ENCODE data around the gene KLHL18. TPM values are rescaled to one million over a fixed set of nuclear protein-coding genes. Genes with fewer than 3 reads are reported as not detected.
"Not testable (repeated sequence)": the region's sequence is repeated elsewhere in the genome, so short reads cannot be mapped to it uniquely, and the experiment has no call there.

Gene KLHL18
- total RNA-seq, 1 donor from 2014 or later, result 41.8 TPM

DNA sequence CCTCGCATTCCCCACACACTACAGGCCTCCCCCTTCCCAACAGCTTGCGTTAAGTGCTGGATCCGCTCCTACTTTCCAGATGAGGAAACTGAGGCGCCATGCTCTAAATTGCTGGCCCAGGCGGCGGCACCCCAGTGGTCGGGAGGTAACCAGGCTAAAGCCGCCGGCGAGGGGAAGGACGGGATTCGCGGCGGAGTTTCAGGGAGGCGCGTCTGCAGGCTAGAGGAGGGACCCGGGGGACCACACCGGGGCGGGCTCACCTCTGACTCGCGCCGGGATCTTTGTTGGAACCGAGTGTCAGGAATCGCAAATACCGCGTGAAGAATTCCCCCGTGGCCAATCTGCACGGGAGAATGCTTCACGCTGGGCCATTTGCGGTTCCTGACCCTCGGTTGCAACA lies 73.5 kb downstream of the KLHL18 start:
- H3K4me1 Mint-ChIP-seq (ENCODE audit: unreplicated experiment), result peaks cover 4% of the 10 kb centered on the region
- peaks cover 27% of the 10 kb centered on the region for H3K36me3 Mint-ChIP-seq (ENCODE audit: low read depth, unreplicated experiment)
- H3K27ac Mint-ChIP-seq (ENCODE audit: unreplicated experiment), result no peak overlapping the region
- peaks cover 11% of the 10 kb centered on the region for H3K27me3 Mint-ChIP-seq (ENCODE audit: unreplicated experiment)
- H3K9me3 Mint-ChIP-seq (ENCODE audit: unreplicated experiment), result peaks cover 10% of the 10 kb centered on the region
- no peak for DNase-seq (ENCODE audit: low spot score)
- TF ChIP-seq, protein P1, sequence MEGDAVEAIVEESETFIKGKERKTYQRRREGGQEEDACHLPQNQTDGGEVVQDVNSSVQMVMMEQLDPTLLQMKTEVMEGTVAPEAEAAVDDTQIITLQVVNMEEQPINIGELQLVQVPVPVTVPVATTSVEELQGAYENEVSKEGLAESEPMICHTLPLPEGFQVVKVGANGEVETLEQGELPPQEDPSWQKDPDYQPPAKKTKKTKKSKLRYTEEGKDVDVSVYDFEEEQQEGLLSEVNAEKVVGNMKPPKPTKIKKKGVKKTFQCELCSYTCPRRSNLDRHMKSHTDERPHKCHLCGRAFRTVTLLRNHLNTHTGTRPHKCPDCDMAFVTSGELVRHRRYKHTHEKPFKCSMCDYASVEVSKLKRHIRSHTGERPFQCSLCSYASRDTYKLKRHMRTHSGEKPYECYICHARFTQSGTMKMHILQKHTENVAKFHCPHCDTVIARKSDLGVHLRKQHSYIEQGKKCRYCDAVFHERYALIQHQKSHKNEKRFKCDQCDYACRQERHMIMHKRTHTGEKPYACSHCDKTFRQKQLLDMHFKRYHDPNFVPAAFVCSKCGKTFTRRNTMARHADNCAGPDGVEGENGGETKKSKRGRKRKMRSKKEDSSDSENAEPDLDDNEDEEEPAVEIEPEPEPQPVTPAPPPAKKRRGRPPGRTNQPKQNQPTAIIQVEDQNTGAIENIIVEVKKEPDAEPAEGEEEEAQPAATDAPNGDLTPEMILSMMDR (IDR thresholded peaks at IDR 0.05; ENCODE audit: unreplicated experiment), result no peak
- H3K4me3 Mint-ChIP-seq (ENCODE audit: unreplicated experiment), result no peak overlapping the region

DNA sequence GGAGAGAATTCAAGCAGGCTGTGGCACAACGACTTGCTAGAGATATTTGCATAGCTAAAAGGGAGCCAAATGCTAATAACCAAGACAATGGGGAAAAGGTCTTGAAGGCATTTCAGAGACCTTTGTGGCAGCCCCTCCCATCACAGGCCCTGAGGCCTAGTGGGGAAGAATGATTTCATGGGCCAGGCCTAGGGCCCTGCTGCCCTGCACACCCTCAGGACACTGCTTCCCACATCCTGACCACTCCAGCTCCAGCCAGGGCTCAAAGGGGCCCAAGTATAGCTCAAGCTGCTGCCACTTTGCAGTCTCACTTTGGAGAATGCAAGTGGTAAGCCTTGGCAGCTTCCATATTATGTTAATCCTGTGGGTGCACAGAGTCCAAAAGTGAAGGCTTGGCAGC lies 76.6 kb downstream of the KLHL18 start:
- Mint-ChIP-seq H3K4me3 (ENCODE audit: unreplicated experiment) (no peak overlapping the region), H3K9me3 (ENCODE audit: unreplicated experiment) (peaks cover 18% of the 10 kb centered on the region), H3K4me1 (ENCODE audit: unreplicated experiment) (peaks cover 12% of the 10 kb centered on the region), H3K27ac (ENCODE audit: unreplicated experiment) (no peak overlapping the region), H3K36me3 (ENCODE audit: low read depth, unreplicated experiment) (peaks cover 40% of the 10 kb centered on the region), H3K27me3 (ENCODE audit: unreplicated experiment) (peaks cover 24% of the 10 kb centered on the region)
- no peak for DNase-seq (ENCODE audit: low spot score)
- TF ChIP-seq, protein P1 (IDR thresholded peaks at IDR 0.05; ENCODE audit: unreplicated experiment), result no peak

DNA sequence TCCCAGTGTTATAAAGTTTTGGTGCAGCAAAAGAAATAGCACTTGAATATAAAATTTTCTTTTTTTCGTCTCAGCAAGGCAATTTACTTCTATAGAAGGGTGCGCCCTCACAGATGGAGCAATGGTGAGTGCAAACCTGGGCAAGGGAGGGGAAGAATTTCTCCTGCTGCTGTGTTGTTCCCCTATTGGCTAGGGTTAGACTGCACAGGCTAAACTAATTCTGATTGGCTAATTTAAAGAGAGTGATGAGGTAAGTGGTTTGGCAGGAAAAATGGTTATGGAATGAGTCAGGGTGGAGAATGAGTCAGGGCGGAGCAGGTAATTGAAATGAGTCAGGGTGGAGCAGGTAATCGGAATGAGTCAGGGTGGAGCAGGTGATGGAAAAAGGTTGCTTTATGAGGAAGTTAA lies 77.4 kb downstream of the KLHL18 start:
- Mint-ChIP-seq H3K27me3 (ENCODE audit: unreplicated experiment) (peaks cover 25% of the 10 kb centered on the region), H3K27ac (ENCODE audit: unreplicated experiment) (peak overlapping the region; percentile 61)
- DNase-seq (ENCODE audit: low spot score), result not testable (repeated sequence)

DNA sequence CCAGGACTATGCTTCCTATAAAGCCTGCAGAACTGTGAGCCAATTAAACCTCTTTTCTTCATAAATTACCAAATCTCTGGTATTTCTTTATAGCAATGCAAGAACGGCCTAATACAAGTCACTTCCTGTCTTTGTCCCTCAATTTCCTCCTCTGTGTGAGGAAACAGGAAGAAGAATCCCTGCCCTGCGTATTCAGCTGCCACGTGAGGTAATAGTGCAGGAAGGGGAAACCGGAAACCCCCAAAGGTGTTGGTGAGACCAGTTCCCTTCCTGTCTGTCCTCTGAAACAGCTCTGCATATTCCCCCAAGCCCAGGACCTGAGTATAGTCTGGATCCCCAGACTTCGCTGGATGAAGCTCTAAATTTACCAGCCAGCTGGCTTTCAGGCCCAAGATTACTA lies 80.0 kb downstream of the KLHL18 start:
- Mint-ChIP-seq H3K4me3 (ENCODE audit: unreplicated experiment) (peak overlapping the region; percentile 84), H3K4me1 (ENCODE audit: unreplicated experiment) (peaks cover 19% of the 10 kb centered on the region), H3K9me3 (ENCODE audit: unreplicated experiment) (peaks cover 18% of the 10 kb centered on the region), H3K27me3 (ENCODE audit: unreplicated experiment) (peaks cover 28% of the 10 kb centered on the region), H3K27ac (ENCODE audit: unreplicated experiment) (peak overlapping the region; percentile 99), H3K36me3 (ENCODE audit: low read depth, unreplicated experiment) (peaks cover 39% of the 10 kb centered on the region)
- peak; percentile 52 for DNase-seq (ENCODE audit: low spot score)
- TF ChIP-seq, protein P1 (IDR thresholded peaks at IDR 0.05; ENCODE audit: unreplicated experiment), result no peak

More for the DNA sequence above, 77.4 kb downstream of the KLHL18 start:
- peaks cover 12% of the 10 kb centered on the region for H3K4me1 Mint-ChIP-seq (ENCODE audit: unreplicated experiment)
- H3K4me3 Mint-ChIP-seq (ENCODE audit: unreplicated experiment), result peak overlapping the region; percentile 66
- peaks cover 39% of the 10 kb centered on the region for H3K36me3 Mint-ChIP-seq (ENCODE audit: low read depth, unreplicated experiment)
- H3K9me3 Mint-ChIP-seq (ENCODE audit: unreplicated experiment), result peaks cover 18% of the 10 kb centered on the region

DNA sequence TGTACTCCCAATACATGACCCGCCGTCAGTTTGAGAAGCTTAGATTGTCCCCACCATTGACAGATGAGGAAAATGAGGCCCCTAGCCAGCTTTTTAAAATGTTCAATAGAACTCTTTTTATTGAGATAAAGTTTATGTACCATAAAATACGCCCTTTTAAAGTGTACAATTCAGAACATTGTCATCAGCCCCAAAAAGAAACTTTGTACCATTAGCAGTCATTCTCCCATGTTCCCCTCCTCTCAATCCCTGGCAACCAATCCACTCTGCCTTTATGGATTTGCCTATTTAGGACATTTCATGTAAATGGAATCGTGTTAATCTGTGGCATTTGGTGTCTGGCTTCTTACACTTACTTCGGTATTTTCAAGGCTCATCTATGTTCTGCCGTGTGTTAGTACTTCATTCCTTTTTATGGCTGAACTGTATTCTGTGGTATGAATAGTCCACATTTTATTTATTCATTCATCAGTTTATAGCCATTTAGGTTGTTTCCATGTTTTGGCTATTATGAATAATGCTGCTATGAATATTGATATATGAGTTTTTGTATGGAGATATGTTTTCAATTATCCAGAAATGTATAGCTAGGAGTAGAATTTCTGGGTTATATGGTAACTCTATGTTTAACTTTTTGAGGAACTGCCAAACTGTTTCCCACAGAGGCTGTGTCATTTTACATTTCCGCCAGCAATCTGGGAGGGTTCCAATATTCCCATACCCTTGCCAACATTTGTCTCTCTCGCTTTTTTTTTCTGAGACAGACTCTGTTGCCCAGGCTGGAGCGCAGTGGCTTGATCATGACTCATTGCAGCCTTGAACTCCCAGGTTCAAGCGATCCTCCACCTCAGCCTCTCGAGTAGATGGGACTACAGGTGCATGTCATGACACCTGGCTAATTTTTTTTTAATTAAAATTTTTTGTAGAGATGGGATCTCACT lies 82.7 kb downstream of the KLHL18 start:
- no peak for DNase-seq (ENCODE audit: low spot score)
- peak overlapping the region; percentile 58 for H3K27ac Mint-ChIP-seq (ENCODE audit: unreplicated experiment)
- H3K9me3 Mint-ChIP-seq (ENCODE audit: unreplicated experiment), result peaks cover 9% of the 10 kb centered on the region

More for the DNA sequence above, 82.7 kb downstream of the KLHL18 start:
- Mint-ChIP-seq H3K4me3 (ENCODE audit: unreplicated experiment) (peak overlapping the region; percentile 17), H3K36me3 (ENCODE audit: low read depth, unreplicated experiment) (peaks cover 22% of the 10 kb centered on the region), H3K27me3 (ENCODE audit: unreplicated experiment) (peaks cover 30% of the 10 kb centered on the region), H3K4me1 (ENCODE audit: unreplicated experiment) (peaks cover 23% of the 10 kb centered on the region)
- TF ChIP-seq, protein P1 (IDR thresholded peaks at IDR 0.05; ENCODE audit: unreplicated experiment), result no peak
